GM21360 (cell line): ENCODE data around the gene LINC00237.

Experiments
- ATAC-seq: cut with Tn5 transposase; IDR thresholded peaks from one replicate; pipeline ENCODE4 v1.9.1; 2021; ENCODE audit warnings: mild to moderate bottlenecking, moderate library complexity; ENCODE audit not compliant: unreplicated experiment

The LINC00237 gene

GRCh38 chr20:21106171-21107017, at the start of gene LINC00237:
Gene LINC00237, minus strand, starts transcription at chr20:21106358.
- ATAC-seq: no peak

GRCh38 chr20:21155268-21155667, 49.1 kb upstream of the LINC00237 start:
- ATAC-seq: no peak

- ATAC-seq: no peak
Observed at GRCh38 chr20:21154692-21155091, 48.5 kb upstream of the LINC00237 start.

GRCh38 chr20:21151791-21152190, 45.6 kb upstream of the LINC00237 start:
- no peak for ATAC-seq

- no peak for ATAC-seq
Observed at GRCh38 chr20:21149344-21149743, 43.2 kb upstream of the LINC00237 start.

- no peak for ATAC-seq
Observed at GRCh38 chr20:21147593-21147992, 41.4 kb upstream of the LINC00237 start.

- ATAC-seq: no peak
Observed at GRCh38 chr20:21146215-21146614, 40.1 kb upstream of the LINC00237 start.

- ATAC-seq: no peak
Observed at GRCh38 chr20:21145424-21145823, 39.3 kb upstream of the LINC00237 start.

- ATAC-seq: no peak
Observed at GRCh38 chr20:21143194-21143890, 37.2 kb upstream of the LINC00237 start.

GRCh38 chr20:21141825-21142224, 35.7 kb upstream of the LINC00237 start:
- ATAC-seq: no peak

GRCh38 chr20:21139881-21140566, 33.9 kb upstream of the LINC00237 start:
- no peak for ATAC-seq

- ATAC-seq: no peak
Observed at GRCh38 chr20:21137078-21137477, 30.9 kb upstream of the LINC00237 start.

GRCh38 chr20:21136015-21136732, 30.0 kb upstream of the LINC00237 start:
- ATAC-seq: no peak

GRCh38 chr20:21134883-21135493, 28.8 kb upstream of the LINC00237 start:
- ATAC-seq: no peak

- no peak for ATAC-seq
Observed at GRCh38 chr20:21133917-21134622, 27.9 kb upstream of the LINC00237 start.

GRCh38 chr20:21133404-21133803, 27.2 kb upstream of the LINC00237 start:
- no peak for ATAC-seq

GRCh38 chr20:21129861-21130260, 23.7 kb upstream of the LINC00237 start:
- ATAC-seq: no peak

GRCh38 chr20:21127201-21127981, 21.2 kb upstream of the LINC00237 start:
- ATAC-seq: no peak

GRCh38 chr20:21126581-21126870, 20.4 kb upstream of the LINC00237 start:
- ATAC-seq: no peak
